A673 (cell line): ENCODE measurements around the gene DEDD. TPM values are rescaled to one million over a fixed set of nuclear protein-coding genes. Genes with fewer than 3 reads are reported as not detected.

Experiments
- BruUV-seq: library from RNA; stranded (reverse); fragments of 400-500 nt; replicated peaks from 2 replicates; lab custom pipeline; 2021; lab: Mats Ljungman, UMichigan
- CTCF ChIA-PET: fragments of 300-600 bp; sonication (Branson Sonifier 250); formaldehyde crosslinking; loops from one replicate; lab custom pipeline; 2022; ENCODE audit warnings: antibody characterized with exemption; lab: Charles Lee
- POLR2A ChIA-PET: fragments of 300-600 bp; sonication (Branson Sonifier 250); formaldehyde crosslinking; loops from one replicate; lab custom pipeline; 2022; ENCODE audit warnings: antibody characterized with exemption; ENCODE audit not compliant: low non-redundant PET; lab: Charles Lee
- DNase-seq: peaks from one replicate; pipeline ENCODE4 v3.0.0-alpha.2; 2015; ENCODE audit warnings: low spot score
- H3K27ac ChIP-seq: fragments of 200-600 bp; sonication (generic); 2 replicates; pipeline ENCODE4 v1.5.1; 2016; ENCODE audit warnings: mixed run types, low read depth, mild to moderate bottlenecking, mixed read lengths, antibody characterized with exemption, low read length; ENCODE audit not compliant: poor library complexity, severe bottlenecking
- H3K27me3 ChIP-seq: fragments of 200-600 bp; sonication (generic); replicated peaks from 2 replicates; pipeline ENCODE4 v1.6.1; 2017; ENCODE audit warnings: mixed run types, low read depth, mild to moderate bottlenecking, mixed read lengths, antibody characterized with exemption, low read length; ENCODE audit not compliant: insufficient read depth, poor library complexity
- H3K36me3 ChIP-seq: fragments of 200-600 bp; sonication (generic); 2 replicates; pipeline ENCODE4 v1.6.1; 2016; ENCODE audit warnings: mixed run types, mild to moderate bottlenecking, mixed read lengths, antibody characterized with exemption, low read length; ENCODE audit not compliant: insufficient read depth, poor library complexity, severe bottlenecking
- H3K4me1 ChIP-seq: fragments of 200-600 bp; sonication (generic); 2 replicates; pipeline ENCODE4 v1.6.1; 2017; ENCODE audit warnings: mixed run types, mild to moderate bottlenecking, mixed read lengths, antibody characterized with exemption, low read length; ENCODE audit not compliant: insufficient read depth, poor library complexity, severe bottlenecking
- H3K4me3 ChIP-seq: fragments of 200-600 bp; sonication (generic); 2 replicates; pipeline ENCODE4 v1.5.1; 2016; ENCODE audit warnings: low read depth, mixed run types, mild to moderate bottlenecking, mixed read lengths, low read length; ENCODE audit not compliant: poor library complexity, severe bottlenecking
- H3K9me3 ChIP-seq: fragments of 200-600 bp; sonication (generic); 2 replicates; pipeline ENCODE4 v1.6.1; 2016; ENCODE audit warnings: mixed run types, low read depth, mild to moderate bottlenecking, mixed read lengths, antibody characterized with exemption, low read length; ENCODE audit not compliant: poor library complexity, severe bottlenecking
- CTCF ChIP-seq: fragments of 300-800, 200-600 bp; sonication (generic); conservative IDR thresholded peaks from 2 replicates; pipeline ENCODE4 v1.5.1; 2017; ENCODE audit warnings: low read depth, mild to moderate bottlenecking, antibody characterized with exemption, low read length, moderate library complexity, mixed read lengths
- EZH2 ChIP-seq: fragments of 200-600 bp; sonication (generic); IDR thresholded peaks from 2 replicates; pipeline ENCODE4 v1.6.1; 2017; ENCODE audit warnings: borderline replicate concordance, low read depth, mild to moderate bottlenecking, mixed read lengths, antibody characterized with exemption, low read length; ENCODE audit not compliant: poor library complexity, severe bottlenecking
- intact Hi-C: fragments of 100-400 bp; cut with micrococcal nuclease; formaldehyde crosslinking; loops from one replicate; pipeline ENCODE4 v1.10.0; 2022; ENCODE audit not compliant: unreplicated experiment
- total RNA-seq: library from RNA; stranded (reverse); gene quantifications from 2 replicates; pipeline ENCODE4 v1.2.3, GENCODE V29; 2021

The DEDD gene
- total RNA-seq, 1 experiment from 2014 or later, result 54.6 TPM

- POLR2A ChIA-PET, result no interaction called here
Measured at GRCh38 chr1:161173711-161174110, 41.2 kb upstream of the DEDD start.

GRCh38 chr1:161172776-161173376, 40.4 kb upstream of the DEDD start:
- DNase-seq, result no peak
- POLR2A ChIA-PET, result no interaction called here
- Histone ChIP-seq H3K27ac (no peak overlapping the region), H3K9me3 (no peaks in the 10 kb centered on the region), H3K4me3 (no peak overlapping the region), H3K27me3 (no peaks in the 10 kb centered on the region), H3K36me3 (peaks cover 56% of the 10 kb centered on the region), H3K4me1 (peaks cover 13% of the 10 kb centered on the region)
- BruUV-seq, result no TSS peak
- intact Hi-C loops, result no loop called here
- TF ChIP-seq CTCF (no peak), EZH2 (no peak)
- CTCF ChIA-PET, result no interaction called here

More at GRCh38 chr1:161173711-161174110, 41.2 kb upstream of the DEDD start:
- DNase-seq, result no peak
- no TSS peak for BruUV-seq
- H3K27me3 ChIP-seq, result no peaks in the 10 kb centered on the region
- intact Hi-C loops, result no loop called here
- no peak overlapping the region for H3K27ac ChIP-seq
- H3K36me3 ChIP-seq, result peaks cover 56% of the 10 kb centered on the region
- H3K9me3 ChIP-seq, result no peaks in the 10 kb centered on the region
- no peak overlapping the region for H3K4me3 ChIP-seq
- H3K4me1 ChIP-seq, result peaks cover 15% of the 10 kb centered on the region
- CTCF ChIA-PET, result no interaction called here
- TF ChIP-seq EZH2 (no peak), CTCF (no peak)

- no peak overlapping the region for H3K27ac ChIP-seq
- H3K4me3 ChIP-seq, result no peak overlapping the region
- peaks cover 8% of the 10 kb centered on the region for H3K4me1 ChIP-seq
- H3K9me3 ChIP-seq, result no peaks in the 10 kb centered on the region
- no peak for DNase-seq
- intact Hi-C loops, result no loop called here
- H3K36me3 ChIP-seq, result peaks cover 56% of the 10 kb centered on the region
- no TSS peak for BruUV-seq
- ChIA-PET CTCF (no interaction called here), POLR2A (no interaction called here)
- H3K27me3 ChIP-seq, result no peaks in the 10 kb centered on the region
- TF ChIP-seq CTCF (no peak), EZH2 (no peak)
Measured at GRCh38 chr1:161172349-161172748, 39.9 kb upstream of the DEDD start.
